Posterior cingulate gyrus (tissue), 11 donors: Measurements from ENCODE around the gene PATE4.

Experiments used
- DNase-seq, 10 donors: peaks; one replicate each; pipeline versions ENCODE4 v3.0.0 to v3.0.0-alpha.2; 2020 to 2021; ENCODE audit warnings: mixed read lengths in 3 of 10
- intact Hi-C: fragments of 100-400 bp; cut with DNase I; formaldehyde crosslinking; loops from one replicate; pipeline ENCODE4 v1.15.1; 2023

The PATE4 gene

DNA sequence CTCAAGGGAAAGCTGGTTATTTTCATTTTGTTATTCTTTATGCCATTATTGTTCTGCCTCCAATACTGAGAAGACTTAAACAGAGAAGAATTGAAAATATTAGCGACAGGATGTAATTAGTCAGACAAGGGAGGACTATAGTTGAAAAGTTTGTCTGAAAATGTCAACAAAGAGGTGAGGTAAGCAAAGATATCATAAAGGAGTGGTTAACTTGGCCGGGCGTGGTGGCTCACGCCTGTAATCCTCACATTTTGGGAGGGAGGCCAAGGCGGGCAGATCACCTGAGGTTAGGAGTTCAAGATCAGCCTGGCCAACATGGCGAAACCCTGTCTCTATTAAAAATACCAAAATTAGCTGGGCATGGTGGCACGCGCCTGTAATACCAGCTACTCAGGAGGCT, 50.3 kb downstream of the PATE4 start:
- no peak for DNase-seq
- intact Hi-C loops, result no loop called here

DNA sequence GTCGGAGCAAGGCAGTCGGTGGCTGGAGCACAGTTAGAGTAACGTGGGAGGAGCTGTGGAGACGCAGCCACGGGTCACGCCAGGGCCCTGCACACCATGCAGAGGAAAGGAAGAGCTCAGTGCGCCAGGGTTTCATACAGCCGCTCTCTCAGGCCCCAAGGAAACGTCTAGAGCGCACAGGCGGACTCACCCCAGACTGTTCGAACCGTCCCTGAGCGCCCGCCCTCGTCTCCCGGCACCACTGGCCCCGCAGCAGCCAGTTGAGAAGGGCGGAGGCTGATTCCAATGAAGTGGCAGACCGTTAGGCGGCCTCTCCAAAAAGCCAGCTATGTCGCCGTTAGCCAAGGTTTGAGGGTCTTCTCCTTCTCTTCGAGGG, 53.9 kb downstream of the PATE4 start:
- DNase-seq, result peak in 8 of 10 donors; percentile 32 to 89 (median 40)
- intact Hi-C loops, result no loop called here

DNA sequence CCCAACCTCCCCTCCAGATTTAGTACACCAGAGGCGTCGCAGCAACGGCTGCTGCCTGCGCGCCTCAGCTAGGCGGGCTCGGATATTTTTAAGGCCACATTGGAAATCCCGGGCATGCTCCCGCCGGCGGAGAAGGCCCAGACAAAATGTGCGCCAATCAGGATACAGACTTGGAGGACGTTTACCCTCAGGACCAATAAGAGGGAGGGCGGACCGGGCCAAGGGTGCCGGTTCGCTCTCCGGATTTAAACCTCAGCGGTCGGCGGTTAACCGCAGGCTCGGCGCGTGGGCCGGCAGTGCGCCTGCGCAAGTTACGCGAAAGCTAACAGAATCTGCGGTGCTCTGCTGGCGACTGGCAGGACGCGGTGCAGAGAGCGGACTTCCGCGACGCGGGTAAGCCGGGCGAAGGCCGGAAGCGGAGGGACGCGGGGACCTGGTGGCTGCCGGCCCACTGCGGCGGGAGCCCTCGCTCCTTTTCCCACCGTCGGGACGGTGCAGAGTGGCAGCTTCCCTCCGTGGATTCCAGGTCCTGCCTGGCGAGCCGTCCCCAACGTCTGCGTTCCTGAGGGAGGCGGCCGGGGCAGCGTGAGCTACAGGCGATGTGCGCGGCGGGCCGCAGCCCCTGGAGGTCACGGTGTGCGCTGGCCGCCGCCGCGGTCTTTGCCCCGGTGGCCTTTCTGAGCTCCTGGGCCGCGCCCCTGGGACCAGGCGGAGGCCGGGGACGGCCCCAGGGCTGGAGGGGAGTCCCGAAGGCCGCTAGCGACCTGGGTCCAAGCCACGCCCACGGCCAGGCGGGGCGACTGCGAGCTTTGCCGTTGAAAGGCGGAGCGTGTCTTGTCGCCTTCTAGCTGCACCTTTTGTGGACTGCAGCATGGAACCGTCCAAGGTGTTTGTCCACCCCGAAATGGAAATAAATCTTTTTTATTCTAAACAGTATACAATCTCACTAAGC, 54.5 kb downstream of the PATE4 start, which contains the start of gene HYLS1:
TSS of gene HYLS1 (plus strand) at position 296 of the 952 bp plus-strand sequence. CDS start 11,701 bp downstream, outside the sequence.
- intact Hi-C loops, result no loop called here
- DNase-seq, result peak; percentile 88 to 99 (median 94)
